SK-N-SH treated with all-trans-retinoic acid at 6 μM for 48 hours (cell line): ENCODE data around the gene KIF21B.

Source experiments
- BACH2 ChIP-seq: fragments of 250-450 bp; sonication (Bioruptor Pico); IDR thresholded peaks from 2 replicates; pipeline ENCODE4 v1.9.0; 2021; ENCODE audit warnings: mild to moderate bottlenecking, borderline replicate concordance
- ESRRG ChIP-seq: fragments of 250-450 bp; sonication (Bioruptor Pico); IDR thresholded peaks from 2 replicates; pipeline ENCODE4 v1.6.1; 2021; ENCODE audit warnings: mild to moderate bottlenecking
- ISL1 ChIP-seq: fragments of 250-450 bp; sonication (Bioruptor Pico); IDR thresholded peaks from 2 replicates; pipeline ENCODE4 v2.1.2; 2022; ENCODE audit warnings: mild to moderate bottlenecking, moderate library complexity
- OSR1 ChIP-seq: fragments of 250-450 bp; sonication (Bioruptor Pico); IDR thresholded peaks from 2 replicates; pipeline ENCODE4 v1.8.0; 2022; ENCODE audit warnings: moderate library complexity, mild to moderate bottlenecking, inconsistent platforms
- RARB ChIP-seq: fragments of 250-450 bp; sonication (Bioruptor Pico); IDR thresholded peaks from 2 replicates; pipeline ENCODE4 v1.8.0; 2021; ENCODE audit warnings: mild to moderate bottlenecking, moderate library complexity
- ZC3H10 ChIP-seq: fragments of 250-450 bp; sonication (Bioruptor Pico); IDR thresholded peaks from 2 replicates; pipeline ENCODE4 v1.5.1; 2021; ENCODE audit warnings: mild to moderate bottlenecking, moderate library complexity
- ZFP3 ChIP-seq: fragments of 250-450 bp; sonication (Bioruptor Pico); IDR thresholded peaks from 2 replicates; pipeline ENCODE4 v1.5.0; 2020; ENCODE audit warnings: mild to moderate bottlenecking, moderate library complexity
- ZFP30 ChIP-seq: fragments of 450-650 bp; formaldehyde crosslinking; IDR thresholded peaks from 2 replicates; pipeline ENCODE4 v1.5.0; 2022; ENCODE audit warnings: mild to moderate bottlenecking, moderate library complexity
- ZNF70 ChIP-seq: fragments of 450-650 bp; formaldehyde crosslinking; IDR thresholded peaks from 2 replicates; pipeline ENCODE4 v1.5.0; 2020; ENCODE audit warnings: mild to moderate bottlenecking, moderate library complexity
- TF ChIP-seq, protein P1 (sequence below): fragments of 250-450 bp; sonication (Bioruptor Pico); IDR thresholded peaks from 2 replicates; pipeline ENCODE4 v1.8.0; 2020; ENCODE audit warnings: mild to moderate bottlenecking, moderate library complexity, borderline replicate concordance
- TF ChIP-seq, protein P2 (sequence below): fragments of 250-450 bp; sonication (Bioruptor Pico); IDR thresholded peaks from 2 replicates; pipeline ENCODE4 v1.5.1; 2021; ENCODE audit warnings: mild to moderate bottlenecking, moderate library complexity

DNA sequence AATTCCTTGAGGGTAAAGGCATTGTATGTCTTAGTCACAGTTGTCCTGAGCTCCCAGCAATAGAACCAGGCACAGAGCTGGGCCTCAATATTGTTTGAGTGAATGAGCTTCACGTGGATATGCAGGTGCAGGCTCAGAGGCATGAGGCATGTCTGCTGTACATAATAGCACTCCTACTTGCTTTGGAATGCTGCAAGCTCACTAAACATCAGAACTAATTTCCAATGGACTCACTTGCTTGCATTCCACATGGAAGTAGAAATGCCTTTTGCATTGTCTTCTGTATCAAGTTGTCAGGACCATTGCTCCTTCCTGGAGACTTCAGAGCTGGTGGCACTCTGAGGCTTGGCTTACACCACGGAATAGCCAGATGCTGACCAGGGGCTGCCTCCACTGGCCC is 91.7 kb downstream of the KIF21B start:
- TF ChIP-seq, protein P1, sequence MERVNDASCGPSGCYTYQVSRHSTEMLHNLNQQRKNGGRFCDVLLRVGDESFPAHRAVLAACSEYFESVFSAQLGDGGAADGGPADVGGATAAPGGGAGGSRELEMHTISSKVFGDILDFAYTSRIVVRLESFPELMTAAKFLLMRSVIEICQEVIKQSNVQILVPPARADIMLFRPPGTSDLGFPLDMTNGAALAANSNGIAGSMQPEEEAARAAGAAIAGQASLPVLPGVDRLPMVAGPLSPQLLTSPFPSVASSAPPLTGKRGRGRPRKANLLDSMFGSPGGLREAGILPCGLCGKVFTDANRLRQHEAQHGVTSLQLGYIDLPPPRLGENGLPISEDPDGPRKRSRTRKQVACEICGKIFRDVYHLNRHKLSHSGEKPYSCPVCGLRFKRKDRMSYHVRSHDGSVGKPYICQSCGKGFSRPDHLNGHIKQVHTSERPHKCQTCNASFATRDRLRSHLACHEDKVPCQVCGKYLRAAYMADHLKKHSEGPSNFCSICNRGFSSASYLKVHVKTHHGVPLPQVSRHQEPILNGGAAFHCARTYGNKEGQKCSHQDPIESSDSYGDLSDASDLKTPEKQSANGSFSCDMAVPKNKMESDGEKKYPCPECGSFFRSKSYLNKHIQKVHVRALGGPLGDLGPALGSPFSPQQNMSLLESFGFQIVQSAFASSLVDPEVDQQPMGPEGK (CRISPR knock-in tag), result no peak
- TF ChIP-seq ZFP3 (no peak), ISL1 (CRISPR knock-in tag) (no peak), RARB (CRISPR knock-in tag) (no peak), ZNF70 (CRISPR knock-in tag) (no peak), ZFP30 (CRISPR knock-in tag) (no peak), OSR1 (CRISPR knock-in tag) (no peak), ESRRG (CRISPR knock-in tag) (no peak), ZC3H10 (no peak), BACH2 (CRISPR knock-in tag) (no peak)
- TF ChIP-seq, protein P2, sequence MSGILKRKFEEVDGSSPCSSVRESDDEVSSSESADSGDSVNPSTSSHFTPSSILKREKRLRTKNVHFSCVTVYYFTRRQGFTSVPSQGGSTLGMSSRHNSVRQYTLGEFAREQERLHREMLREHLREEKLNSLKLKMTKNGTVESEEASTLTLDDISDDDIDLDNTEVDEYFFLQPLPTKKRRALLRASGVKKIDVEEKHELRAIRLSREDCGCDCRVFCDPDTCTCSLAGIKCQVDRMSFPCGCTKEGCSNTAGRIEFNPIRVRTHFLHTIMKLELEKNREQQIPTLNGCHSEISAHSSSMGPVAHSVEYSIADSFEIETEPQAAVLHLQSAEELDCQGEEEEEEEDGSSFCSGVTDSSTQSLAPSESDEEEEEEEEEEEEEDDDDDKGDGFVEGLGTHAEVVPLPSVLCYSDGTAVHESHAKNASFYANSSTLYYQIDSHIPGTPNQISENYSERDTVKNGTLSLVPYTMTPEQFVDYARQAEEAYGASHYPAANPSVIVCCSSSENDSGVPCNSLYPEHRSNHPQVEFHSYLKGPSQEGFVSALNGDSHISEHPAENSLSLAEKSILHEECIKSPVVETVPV (CRISPR knock-in tag), result no peak
